ENCODE results near the gene HCK.

The HCK gene

GRCh38 chr20:32130965-32131364 is 78.9 kb downstream of the HCK start:
- no peak for DNase-seq

- no peak for DNase-seq
Measured at GRCh38 chr20:32132911-32133549, 81.0 kb downstream of the HCK start.

- DNase-seq = no peak
Measured at GRCh38 chr20:32134026-32134425, 82.0 kb downstream of the HCK start.

- no peak for DNase-seq
Measured at GRCh38 chr20:32135983-32136515, 84.0 kb downstream of the HCK start.

- DNase-seq = no peak
Measured at GRCh38 chr20:32138921-32139320, 86.9 kb downstream of the HCK start.

- DNase-seq = no peak
Measured at GRCh38 chr20:32139947-32140346, 87.9 kb downstream of the HCK start.

GRCh38 chr20:32140603-32141002 is 88.6 kb downstream of the HCK start:
- DNase-seq = no peak

GRCh38 chr20:32141465-32141980 is 89.5 kb downstream of the HCK start:
- DNase-seq = no peak

GRCh38 chr20:32142088-32142487 is 90.0 kb downstream of the HCK start:
- no peak for DNase-seq

GRCh38 chr20:32142991-32143390 is 90.9 kb downstream of the HCK start:
- DNase-seq = no peak

- no peak for DNase-seq
Measured at GRCh38 chr20:32144898-32145662, 93.0 kb downstream of the HCK start.

- no peak for DNase-seq
Measured at GRCh38 chr20:32149566-32150170, 97.6 kb downstream of the HCK start.

- no peak for DNase-seq
Measured at GRCh38 chr20:32150291-32150848, 98.3 kb downstream of the HCK start.

Measured in NCI-H446 (cell line).